GM19099 (cell line): ENCODE measurements around the gene HDAC2.

Experiments
- POLR2A ChIP-seq: IDR thresholded peaks from 3 replicates; pipeline ENCODE4 v1.6.1; 2011; ENCODE audit warnings: low read depth; ENCODE audit not compliant: insufficient read length; ENCODE audit errors: extremely low read depth

The HDAC2 gene

DNA sequence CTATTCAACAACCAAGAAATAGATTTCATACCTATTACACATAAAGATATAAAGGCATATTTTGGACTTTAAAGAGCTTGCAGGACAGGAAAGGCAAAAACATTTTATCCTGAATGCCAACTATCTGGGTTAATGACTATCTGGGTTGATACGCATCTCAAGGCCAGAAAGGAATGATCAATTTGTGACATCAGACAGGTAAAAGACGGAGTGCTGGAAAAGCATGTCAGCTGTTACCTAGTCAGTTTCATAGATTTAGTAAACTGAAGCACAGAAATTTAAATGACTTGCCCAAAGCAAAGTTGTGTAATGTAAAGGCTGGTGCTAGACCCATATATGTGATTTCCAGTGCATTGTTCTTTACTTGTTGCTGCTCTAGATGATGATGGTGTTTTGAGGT is 36.8 kb downstream of the HDAC2 start:
- no peak for TF ChIP-seq POLR2A

DNA sequence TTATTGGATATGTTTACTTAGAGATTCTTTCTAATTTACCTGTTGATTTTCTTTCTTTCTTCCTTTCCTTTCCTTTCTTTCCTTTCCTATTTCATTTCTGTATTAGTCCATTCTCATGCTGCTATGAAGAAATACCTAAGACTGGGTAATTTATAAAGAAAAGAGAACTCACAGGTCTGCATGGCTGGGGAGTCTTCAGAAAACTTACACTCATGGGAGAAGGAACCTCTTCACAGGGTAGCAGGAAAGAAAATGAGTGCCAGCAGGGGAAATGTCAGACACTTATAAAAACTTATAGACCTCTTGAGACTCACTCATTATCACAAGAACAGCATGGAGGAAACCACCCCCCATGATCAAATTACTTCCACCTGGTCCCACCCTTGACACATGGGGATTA is 40.8 kb downstream of the HDAC2 start:
- TF ChIP-seq POLR2A, result no peak

DNA sequence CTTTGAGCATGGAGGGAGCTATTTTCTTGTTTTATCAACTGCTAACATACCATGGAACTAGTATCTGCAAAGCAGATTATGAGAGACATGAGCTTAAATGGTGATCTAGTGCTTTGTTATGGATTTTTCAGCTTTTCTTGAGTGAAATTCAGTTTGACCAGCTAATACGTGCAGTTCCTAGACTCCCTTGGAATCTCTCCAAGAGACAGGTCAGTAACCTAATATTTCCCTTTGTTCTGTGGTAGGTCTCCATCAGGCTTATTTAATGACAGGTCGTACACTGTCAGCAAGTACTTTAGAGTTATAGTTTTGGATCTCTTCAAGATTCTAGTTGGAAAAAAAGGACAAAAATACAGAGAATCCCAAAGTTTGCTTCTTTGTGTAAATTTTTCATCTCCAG is 43.9 kb downstream of the HDAC2 start:
- no peak for TF ChIP-seq POLR2A

DNA sequence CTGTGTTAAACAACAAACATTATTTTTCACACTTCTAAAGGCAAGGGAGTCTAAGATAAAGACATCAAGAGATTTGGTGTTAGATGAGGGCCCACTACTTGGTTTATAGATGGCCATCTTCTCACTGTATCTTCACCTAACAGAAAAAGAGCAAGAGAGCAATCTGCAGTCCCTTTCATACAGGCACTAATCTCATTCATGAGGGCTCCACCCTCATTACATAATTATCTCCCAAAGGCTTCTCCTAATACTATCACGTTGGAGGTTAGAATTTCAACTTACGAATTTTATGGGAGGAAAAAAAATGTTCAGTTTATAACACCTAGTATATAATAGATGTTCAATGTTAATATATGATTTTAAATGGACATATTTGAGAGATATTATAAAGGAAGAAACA is 45.6 kb downstream of the HDAC2 start:
- TF ChIP-seq POLR2A, result no peak

DNA sequence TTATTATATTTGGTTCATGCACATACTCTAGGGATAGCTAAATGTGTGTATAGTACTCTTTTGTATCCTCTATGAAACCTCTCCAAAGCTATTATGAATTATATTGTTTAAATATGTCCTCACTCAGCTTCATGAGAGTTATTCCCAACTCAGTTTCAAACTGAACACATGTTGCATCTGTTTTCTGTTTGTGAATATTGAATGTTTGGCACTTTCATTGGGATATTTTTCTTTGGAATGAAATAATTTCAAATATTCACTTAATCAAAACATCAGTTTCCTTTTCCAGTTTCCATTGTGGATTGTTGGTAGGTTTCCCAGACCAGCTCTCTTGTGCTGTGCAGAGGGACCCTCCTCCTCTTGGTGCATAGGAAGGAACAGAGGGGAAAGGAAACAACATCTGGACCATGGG is 46.6 kb downstream of the HDAC2 start:
- TF ChIP-seq POLR2A, result no peak

DNA sequence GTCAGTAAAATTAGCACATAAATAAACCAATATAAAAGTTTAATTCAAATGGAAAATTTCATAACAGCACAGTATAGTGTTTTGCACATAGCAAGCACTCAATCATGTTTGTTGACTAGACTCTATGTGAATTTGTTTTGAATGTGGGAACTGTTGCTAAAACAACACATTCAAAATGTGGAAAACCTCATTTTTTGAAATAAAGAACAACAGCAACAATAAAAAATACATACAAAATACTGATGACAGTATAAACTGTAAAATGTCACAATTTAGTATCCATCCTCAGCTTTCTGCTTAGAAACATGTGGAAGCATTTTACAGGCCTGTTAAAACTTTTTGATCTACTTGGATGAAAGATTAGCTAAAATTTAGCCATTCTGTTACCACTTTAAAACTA is 47.4 kb downstream of the HDAC2 start:
- no peak for TF ChIP-seq POLR2A

DNA sequence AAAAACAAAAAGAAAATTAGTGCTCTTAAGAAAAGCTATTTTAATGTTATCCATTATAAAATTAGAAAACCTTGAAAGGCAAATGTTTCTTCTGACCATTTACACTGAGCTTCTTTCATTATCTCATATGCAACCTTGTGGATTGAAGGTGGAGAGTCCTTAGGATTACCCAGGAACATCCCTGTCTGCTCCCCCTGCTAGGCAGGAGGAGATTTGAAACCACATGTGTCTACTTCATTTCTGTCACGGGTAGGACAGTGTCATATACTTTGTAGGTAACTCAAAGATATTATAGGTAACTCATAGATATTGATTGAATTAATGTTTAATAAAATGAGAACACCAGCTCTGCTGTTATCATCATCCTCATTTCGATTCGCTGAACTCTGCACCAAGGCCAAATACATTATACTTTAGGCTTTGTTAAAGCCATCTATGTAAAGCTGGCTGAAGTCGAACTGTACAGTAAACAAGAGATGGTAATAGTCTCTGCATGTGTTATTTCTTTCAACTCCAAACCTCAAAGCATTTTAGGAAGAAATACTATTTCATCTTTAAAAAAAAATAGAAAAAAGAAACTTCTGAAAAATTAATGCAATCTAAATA is 49.5 kb downstream of the HDAC2 start:
- TF ChIP-seq POLR2A, result no peak

DNA sequence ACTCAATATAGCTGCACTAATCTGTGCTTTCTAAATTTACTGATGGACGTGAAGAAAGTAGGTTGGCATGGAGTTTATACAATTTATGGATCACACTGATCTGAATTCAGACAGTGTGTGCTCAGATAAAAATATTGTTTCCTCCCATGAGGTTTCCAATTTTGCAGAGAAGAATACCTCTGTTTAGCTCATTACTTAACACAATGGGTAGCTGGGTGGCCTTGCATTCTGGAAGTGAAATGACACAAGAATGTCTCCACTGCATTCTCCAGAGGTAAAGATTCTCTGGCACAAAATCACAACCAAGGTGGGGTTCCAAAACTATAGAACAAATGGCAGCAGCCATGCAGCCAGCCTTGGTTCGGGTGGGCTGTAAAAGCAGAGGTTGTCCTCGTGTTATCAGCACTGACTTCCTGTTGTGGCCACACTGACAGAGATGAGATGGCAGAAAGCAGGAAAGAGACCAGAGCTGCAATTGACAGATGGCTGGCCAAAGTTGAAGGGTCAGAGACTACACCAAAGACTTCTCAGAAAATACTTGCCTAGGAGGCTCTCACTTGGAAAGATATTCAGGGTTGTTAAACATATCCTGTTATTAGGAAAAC is 50.2 kb downstream of the HDAC2 start:
- TF ChIP-seq POLR2A, result no peak

DNA sequence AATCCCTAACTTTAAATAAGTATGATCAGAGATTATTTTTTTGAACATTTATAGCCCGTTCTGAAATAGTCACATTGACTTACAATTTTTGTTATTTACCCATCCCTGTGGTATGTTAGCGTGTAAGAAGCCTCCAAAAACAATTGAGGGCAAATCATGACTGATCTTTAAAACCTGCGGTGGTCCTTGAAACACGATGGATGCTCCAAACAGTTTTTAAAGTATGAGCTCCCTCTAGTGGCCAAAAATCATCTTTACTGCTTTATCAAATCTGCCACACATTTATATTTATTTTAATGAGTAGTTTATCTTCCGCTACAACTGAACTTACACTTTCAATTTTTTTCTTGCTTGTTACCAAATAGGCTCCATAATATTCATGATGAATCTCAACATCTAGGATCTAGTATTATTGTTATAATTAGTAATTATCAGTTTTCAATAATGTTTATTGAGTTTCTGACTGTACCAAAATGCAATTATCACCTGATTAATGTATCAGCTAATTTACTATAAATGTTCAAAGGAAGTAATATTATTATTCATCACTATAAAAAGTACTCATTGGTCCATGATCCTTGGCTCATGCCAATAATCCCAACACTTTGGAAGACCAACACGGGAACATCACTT is 61.6 kb downstream of the HDAC2 start:
- TF ChIP-seq POLR2A, result no peak

DNA sequence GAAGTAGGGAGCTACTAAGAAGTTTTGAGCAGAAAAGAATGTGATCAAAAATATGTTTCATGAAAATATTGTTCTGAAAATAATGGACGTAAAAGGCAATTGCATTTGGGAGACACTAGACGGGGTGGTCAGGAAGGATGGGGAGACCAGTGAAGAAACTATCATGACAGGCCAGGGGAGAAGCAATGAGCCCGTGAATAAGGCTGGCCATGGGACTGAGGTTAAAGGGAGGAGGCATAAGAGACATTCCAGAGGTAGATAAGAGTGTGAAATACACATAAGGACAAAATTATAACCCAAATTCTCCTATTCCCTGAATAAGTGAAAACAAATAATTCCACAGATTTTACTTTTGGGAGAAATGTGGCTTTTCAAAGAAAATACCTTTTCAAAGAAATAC is 62.1 kb downstream of the HDAC2 start:
- no peak for TF ChIP-seq POLR2A

DNA sequence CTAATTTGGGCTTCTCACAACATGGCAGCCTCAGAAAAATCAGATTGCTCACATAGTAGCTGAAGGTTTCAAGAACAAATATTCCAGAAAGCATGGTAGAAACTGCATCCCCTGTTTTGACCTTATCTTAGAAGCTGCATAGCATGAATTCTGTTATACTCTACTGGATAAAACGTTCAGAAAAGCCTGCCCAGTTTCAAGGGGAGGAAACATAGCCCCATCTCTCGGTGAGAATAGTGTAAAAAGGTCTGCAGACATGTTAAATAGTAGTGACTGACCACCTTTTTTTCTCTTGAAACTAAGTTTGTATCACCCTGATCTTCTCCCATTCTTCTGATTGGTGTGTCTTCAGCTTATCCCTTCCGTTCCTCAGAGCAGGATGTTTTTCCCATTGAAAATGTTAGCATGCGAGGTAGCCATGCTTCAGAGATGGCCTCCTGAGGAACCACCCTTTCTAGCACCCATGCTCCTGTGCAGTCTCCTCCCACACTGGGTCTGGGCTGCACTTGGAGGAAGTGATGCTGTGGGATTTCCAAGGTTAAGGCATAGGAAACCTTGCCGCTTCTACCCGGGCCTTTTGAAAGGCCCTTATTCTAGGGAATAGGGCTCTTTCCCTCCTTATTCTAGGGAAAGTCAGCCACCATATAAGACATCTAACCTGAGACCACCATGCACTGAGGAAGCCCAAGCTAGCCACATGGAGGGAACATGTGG is 63.7 kb downstream of the HDAC2 start:
- no peak for TF ChIP-seq POLR2A

DNA sequence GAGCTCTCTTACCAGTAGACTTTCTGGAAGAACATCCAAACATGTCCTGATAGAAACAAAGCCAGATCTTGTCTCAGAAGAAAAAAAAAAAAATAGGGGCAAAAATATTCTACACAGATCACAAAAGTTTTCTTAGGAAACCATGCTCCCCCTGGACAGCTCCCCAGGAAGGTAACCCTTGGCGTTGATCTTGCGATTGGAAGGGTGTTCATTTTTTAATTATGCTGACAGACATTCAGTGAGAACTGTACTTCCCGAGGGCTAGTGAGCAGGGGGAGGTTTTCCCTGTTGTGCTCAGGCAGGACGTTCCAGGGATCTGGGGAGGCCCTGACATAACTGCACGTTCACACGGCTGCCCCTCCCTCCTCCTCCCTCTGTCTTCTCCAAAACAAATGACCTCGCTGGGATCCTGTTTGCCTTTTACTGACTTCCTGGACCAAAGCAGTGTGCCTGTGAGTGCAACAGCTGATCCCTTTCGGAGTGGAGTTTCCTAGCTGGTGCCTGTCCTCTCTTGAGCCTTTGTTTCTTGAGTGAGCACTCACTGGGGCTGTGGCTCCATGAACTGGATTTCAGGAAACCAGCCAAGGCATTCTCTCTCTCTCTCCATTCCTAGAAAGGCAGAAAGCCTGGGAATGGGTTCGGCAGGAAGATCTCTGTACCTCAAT is 67.2 kb downstream of the HDAC2 start:
- no peak for TF ChIP-seq POLR2A

DNA sequence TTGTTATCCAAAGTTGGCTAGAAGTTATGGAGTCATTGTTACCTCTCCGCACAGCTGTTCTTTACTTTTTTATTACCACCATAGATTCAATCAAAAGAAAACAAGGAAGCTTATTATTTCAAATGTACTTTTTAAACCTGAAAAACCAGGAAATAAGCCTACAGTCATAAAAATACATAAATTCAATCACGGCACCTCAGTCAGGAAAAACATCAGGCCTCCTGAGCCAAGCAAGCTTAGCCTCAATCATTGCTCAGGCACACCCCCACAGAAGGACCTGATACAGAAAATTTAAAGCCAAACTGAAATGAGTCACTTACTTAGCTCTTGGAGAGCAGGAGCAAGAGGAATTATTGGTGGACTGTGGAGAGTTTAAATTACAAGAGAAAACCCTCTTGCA is 69.5 kb downstream of the HDAC2 start:
- TF ChIP-seq POLR2A, result no peak

DNA sequence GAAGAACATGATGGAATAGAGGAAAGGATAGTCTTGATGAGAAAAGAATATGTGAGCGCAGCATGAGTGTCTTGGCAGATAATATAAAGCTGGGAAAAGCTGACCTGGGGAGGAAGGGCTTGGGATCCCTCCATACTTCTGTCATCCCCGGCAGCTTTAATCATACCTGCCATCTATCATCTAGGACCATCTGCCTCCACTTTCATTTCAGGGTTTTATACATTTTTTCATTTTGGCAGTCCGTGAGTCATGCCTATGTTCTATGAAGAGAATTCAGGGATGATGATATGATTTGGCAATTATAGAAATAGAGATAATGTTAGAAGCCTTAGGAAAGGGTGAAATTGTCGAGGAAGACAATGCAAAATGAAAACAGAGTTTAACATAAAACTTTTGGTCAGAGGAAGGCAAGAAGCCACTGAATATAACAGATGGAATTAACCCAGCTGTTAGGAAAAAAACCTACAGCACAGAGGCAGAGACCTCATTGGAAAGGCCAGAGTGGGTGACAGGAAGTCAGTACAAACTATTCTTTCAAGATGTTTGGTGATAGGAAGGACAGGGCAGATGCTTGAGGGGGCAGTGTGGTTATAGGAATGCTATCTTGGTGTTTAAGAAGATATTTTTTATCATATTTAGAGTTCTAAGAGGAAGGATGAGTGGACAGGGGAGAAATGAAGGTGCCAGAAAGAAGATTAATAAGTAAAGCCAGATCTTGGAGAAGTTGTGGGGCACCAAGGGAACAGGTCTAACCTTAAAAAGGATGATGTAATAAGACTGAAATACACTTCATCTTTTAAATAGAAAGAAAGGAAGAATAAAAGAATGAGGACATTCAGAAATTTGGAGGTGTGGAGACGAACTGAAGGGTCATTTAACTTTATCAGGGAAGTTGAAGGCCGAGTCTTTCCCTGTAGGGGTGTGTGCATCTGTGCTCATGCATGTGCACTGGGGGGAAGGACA is 76.0 kb downstream of the HDAC2 start:
- no peak for TF ChIP-seq POLR2A

DNA sequence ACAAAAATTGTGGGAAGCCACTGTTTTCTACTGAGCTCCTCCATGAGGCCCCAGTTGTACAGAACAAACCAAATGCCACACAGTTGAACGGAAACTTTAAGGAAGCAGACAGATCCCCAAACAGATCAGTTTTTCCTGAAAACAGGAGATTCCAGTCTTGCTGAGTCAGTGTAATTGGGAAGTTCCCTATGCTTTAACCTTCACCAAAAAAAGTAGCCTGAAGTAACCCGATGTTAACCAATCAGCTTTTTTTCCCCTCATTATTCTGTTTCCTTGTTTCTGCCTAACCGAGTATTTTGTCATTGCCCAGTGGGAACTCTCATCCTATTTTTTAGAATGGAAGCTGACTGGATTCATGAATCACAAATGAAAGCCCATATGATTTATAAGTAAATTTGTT is 77.1 kb downstream of the HDAC2 start:
- no peak for TF ChIP-seq POLR2A

DNA sequence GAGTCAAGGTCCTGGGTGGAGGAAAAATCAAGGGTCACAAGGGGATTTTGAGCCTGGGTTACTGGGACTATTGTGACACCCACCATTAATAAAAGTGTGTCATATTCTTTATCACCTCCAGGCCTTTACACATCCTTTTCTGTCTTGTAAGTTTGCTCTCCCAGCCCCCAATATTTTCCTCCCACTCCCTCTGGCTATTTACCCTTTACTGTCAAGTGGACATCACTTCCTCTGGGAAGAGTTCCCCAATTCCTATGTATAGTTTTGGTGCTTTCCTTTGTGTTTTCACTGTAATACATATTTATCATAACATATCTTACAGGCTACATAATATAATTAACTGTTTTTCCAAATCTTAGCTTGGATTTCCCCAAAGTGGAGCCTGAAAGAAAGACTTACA is 77.5 kb downstream of the HDAC2 start:
- TF ChIP-seq POLR2A, result no peak
